K562 (cell line): ENCODE measurements around the gene VWA7. TPM values are rescaled to one million over a fixed set of nuclear protein-coding genes. Genes with fewer than 3 reads are reported as not detected.

Source experiments
- ARNT ChIP-seq, 2 experiments: fragments of 450-650 bp; IDR thresholded peaks; 2 replicates each; pipeline ENCODE4 v1.6.1; 2016; ENCODE audit warnings: mild to moderate bottlenecking in 1 of 2
- CHD4 ChIP-seq: fragments of 200-600 bp; sonication (generic); IDR thresholded peaks from 3 replicates; pipeline ENCODE4 v1.6.1; 2012; ENCODE audit warnings: low read depth, mild to moderate bottlenecking, mixed read lengths, low read length, inconsistent platforms; ENCODE audit not compliant: insufficient read depth, insufficient replicate concordance, poor library complexity, severe bottlenecking
- ID3 ChIP-seq, 2 experiments: fragments of 250-450 bp in 1 of 2; fragments of 450-650 bp in 1 of 2; sonication (Bioruptor Pico) in 1 of 2; IDR thresholded peaks; 2 replicates each; pipeline versions ENCODE4 v1.6.1 to v1.8.0; 2016 to 2021; ENCODE audit warnings: mild to moderate bottlenecking in 2 of 2, moderate library complexity in 2 of 2, missing compliant biosample characterization in 1 of 2, missing genetic modification characterization in 1 of 2
- NFXL1 ChIP-seq: fragments of 450-650 bp; formaldehyde crosslinking; IDR thresholded peaks from 2 replicates; pipeline ENCODE4 v1.4.0; 2021; ENCODE audit warnings: mild to moderate bottlenecking
- OTX1 ChIP-seq: fragments of 450-650 bp; formaldehyde crosslinking; IDR thresholded peaks from 2 replicates; pipeline ENCODE4 v1.4.0; 2022; ENCODE audit warnings: mild to moderate bottlenecking
- PBX2 ChIP-seq, 2 experiments: IDR thresholded peaks in 1 of 2; conservative IDR thresholded peaks in 1 of 2; 2 replicates each; pipeline ENCODE4 v1.6.1; 2016; ENCODE audit warnings: low read depth in 2 of 2, mild to moderate bottlenecking in 1 of 2, missing compliant biosample characterization in 1 of 2, missing genetic modification characterization in 1 of 2, moderate library complexity in 1 of 2
- PML ChIP-seq: IDR thresholded peaks from 2 replicates; pipeline ENCODE4 v1.6.1; 2012; ENCODE audit warnings: low read length, inconsistent platforms
- RBFOX2 ChIP-seq: fragments of 200-400 bp; formaldehyde crosslinking; IDR thresholded peaks from 2 replicates; pipeline ENCODE4 v1.6.1; 2017; ENCODE audit warnings: low read depth, mild to moderate bottlenecking, low read length, moderate library complexity
- RBM22 ChIP-seq: fragments of 200-400 bp; formaldehyde crosslinking; IDR thresholded peaks from 2 replicates; pipeline ENCODE4 v1.6.1; 2018; ENCODE audit warnings: low read length, low read depth; ENCODE audit not compliant: poor library complexity, severe bottlenecking
- SAFB2 ChIP-seq: fragments of 200-400 bp; formaldehyde crosslinking; IDR thresholded peaks from 2 replicates; pipeline ENCODE4 v1.6.1; 2018; ENCODE audit warnings: borderline replicate concordance, low read length, low read depth, moderate library complexity; ENCODE audit not compliant: severe bottlenecking
- SMAD4 ChIP-seq: fragments of 250-450 bp; sonication (Bioruptor Pico); conservative IDR thresholded peaks from 2 replicates; pipeline ENCODE4 v1.8.0; 2021; ENCODE audit warnings: inconsistent platforms, mild to moderate bottlenecking, moderate library complexity
- ZNF133 ChIP-seq: fragments of 250-450 bp; sonication (Bioruptor Pico); IDR thresholded peaks from 2 replicates; pipeline ENCODE4 v1.4.0; 2020; ENCODE audit warnings: mild to moderate bottlenecking
- polyA plus RNA-seq, 8 experiments: library from polyadenylated mRNA; depleted of rRNA in 4 of 8; stranded (reverse) in 5 of 8; unstranded in 3 of 8; fragments of >200 nt; fragmentation: Nextera tagmentation in 2 of 8; fragmentation: Illumina TruSeq in 1 of 8; extraction: Ambion mirVana in 2 of 8; extraction: Trizol in 1 of 8; gene quantifications; 2 replicates each; pipeline versions ENCODE4 v1.2.1 to v1.2.3, GENCODE V29; 2011 to 2014; ENCODE audit warnings: inconsistent platforms in 1 of 8, missing spikeins in 1 of 8
- total RNA-seq, 7 experiments: library from RNA; depleted of rRNA in 6 of 7; stranded (reverse); fragments of >200 nt in 6 of 7; fragmentation: Illumina TruSeq in 2 of 7; extraction: Trizol in 2 of 7; gene quantifications; 2 replicates each; pipeline versions ENCODE4 v1.2.1 to v1.2.3, GENCODE V29; 2011 to 2021; ENCODE audit warnings: low replicate concordance in 1 of 7
- TF ChIP-seq, protein P1 (sequence below), 2 experiments: fragments of 450-650 bp in 1 of 2; sonication (generic) in 1 of 2; formaldehyde crosslinking in 1 of 2; IDR thresholded peaks; 2 replicates each; pipeline versions ENCODE4 v1.7.1 to v1.9.0; 2016 to 2022; ENCODE audit warnings: inconsistent platforms in 1 of 2, mild to moderate bottlenecking in 1 of 2, missing genetic modification reagents in 1 of 2

Gene VWA7
- total and polyA plus RNA-seq, 9 of the 15 experiments (the other 6 are each of a cell fraction or from before 2014, with no cell fraction given): 0.18 to 2.9 (median 0.95) TPM

GRCh38 chr6:31736021-31736767, 40.9 kb downstream of the VWA7 start, which contains the start of gene CLIC1 (continued):
- TF ChIP-seq RBM22: peak; percentile 49
- TF ChIP-seq, protein P1, sequence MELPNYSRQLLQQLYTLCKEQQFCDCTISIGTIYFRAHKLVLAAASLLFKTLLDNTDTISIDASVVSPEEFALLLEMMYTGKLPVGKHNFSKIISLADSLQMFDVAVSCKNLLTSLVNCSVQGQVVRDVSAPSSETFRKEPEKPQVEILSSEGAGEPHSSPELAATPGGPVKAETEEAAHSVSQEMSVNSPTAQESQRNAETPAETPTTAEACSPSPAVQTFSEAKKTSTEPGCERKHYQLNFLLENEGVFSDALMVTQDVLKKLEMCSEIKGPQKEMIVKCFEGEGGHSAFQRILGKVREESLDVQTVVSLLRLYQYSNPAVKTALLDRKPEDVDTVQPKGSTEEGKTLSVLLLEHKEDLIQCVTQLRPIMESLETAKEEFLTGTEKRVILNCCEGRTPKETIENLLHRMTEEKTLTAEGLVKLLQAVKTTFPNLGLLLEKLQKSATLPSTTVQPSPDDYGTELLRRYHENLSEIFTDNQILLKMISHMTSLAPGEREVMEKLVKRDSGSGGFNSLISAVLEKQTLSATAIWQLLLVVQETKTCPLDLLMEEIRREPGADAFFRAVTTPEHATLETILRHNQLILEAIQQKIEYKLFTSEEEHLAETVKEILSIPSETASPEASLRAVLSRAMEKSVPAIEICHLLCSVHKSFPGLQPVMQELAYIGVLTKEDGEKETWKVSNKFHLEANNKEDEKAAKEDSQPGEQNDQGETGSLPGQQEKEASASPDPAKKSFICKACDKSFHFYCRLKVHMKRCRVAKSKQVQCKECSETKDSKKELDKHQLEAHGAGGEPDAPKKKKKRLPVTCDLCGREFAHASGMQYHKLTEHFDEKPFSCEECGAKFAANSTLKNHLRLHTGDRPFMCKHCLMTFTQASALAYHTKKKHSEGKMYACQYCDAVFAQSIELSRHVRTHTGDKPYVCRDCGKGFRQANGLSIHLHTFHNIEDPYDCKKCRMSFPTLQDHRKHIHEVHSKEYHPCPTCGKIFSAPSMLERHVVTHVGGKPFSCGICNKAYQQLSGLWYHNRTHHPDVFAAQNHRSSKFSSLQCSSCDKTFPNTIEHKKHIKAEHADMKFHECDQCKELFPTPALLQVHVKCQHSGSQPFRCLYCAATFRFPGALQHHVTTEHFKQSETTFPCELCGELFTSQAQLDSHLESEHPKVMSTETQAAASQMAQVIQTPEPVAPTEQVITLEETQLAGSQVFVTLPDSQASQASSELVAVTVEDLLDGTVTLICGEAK (IDR thresholded peaks at IDR 0.05): no peak
- TF ChIP-seq, protein P1 (CRISPR knock-in tag; IDR thresholded peaks at IDR 0.05): no peak
- peak; percentile 97 for TF ChIP-seq OTX1 (CRISPR knock-in tag)
- no peak for TF ChIP-seq ID3 (CRISPR knock-in tag; IDR thresholded peaks at IDR 0.05)
- TF ChIP-seq ID3 (tag; IDR thresholded peaks at IDR 0.05): peak; percentile 62
- peak; percentile 96 for TF ChIP-seq RBFOX2
- no peak for TF ChIP-seq ARNT (IDR thresholded peaks at IDR 0.05)
- TF ChIP-seq ZNF133 (CRISPR knock-in tag): no peak
- no peak for TF ChIP-seq PBX2 (CRISPR knock-in tag; IDR thresholded peaks at IDR 0.05; ENCODE audit: low read depth)
- TF ChIP-seq PBX2 (tag; conservative IDR thresholded peaks at IDR 0.05; ENCODE audit: low read depth): no peak
- TF ChIP-seq CHD4: no peak
- peak; percentile 28; the same call in 1 of the 2 replicates for TF ChIP-seq SMAD4 (CRISPR knock-in tag)
- no peak for TF ChIP-seq SAFB2
- peak; percentile 3; the same call in 1 of the 2 replicates for TF ChIP-seq NFXL1 (CRISPR knock-in tag)
- TF ChIP-seq PML: peak; percentile 95
